Measurements from ENCODE around the gene F3. TPM values are rescaled to one million over a fixed set of nuclear protein-coding genes. Genes with fewer than 3 reads are reported as not detected.

Gene F3
- total RNA-seq (10 to 100 TPM; 11.8 to 38.9 (median 21.3) TPM), polyA plus RNA-seq (10 to 100 TPM; 26.0 to 50.9 (median 34.3) TPM)
- long read RNA-seq, donor 1, result 0 reads
- long read RNA-seq, donor 2, partial matches to known transcripts, result 20 of 20 reads
- long read RNA-seq, donor 2, other reads (novel, unspliced or antisense), result 0 of 20 reads
- long read RNA-seq, donor 3, result 0 reads
- long read RNA-seq, donor 4, partial matches to known transcripts, result 0 of 3 reads
- long read RNA-seq, donor 4, other reads (novel, unspliced or antisense), result 2 of 3 reads
- long read RNA-seq, donor 5, transcript F3-201 (6 exons, 2,287 nt), result major isoform, 16 of 21 reads
- long read RNA-seq, donor 5, partial matches to known transcripts, result 1 of 21 reads
- long read RNA-seq, donor 5, other reads (novel, unspliced or antisense), result 3 of 21 reads
- long read RNA-seq, donor 6, transcript F3-201 (6 exons, 2,287 nt), result major isoform, 7 of 11 reads
- long read RNA-seq, donor 6, partial matches to known transcripts, result 4 of 11 reads
- long read RNA-seq, donor 6, other reads (novel, unspliced or antisense), result 0 of 11 reads
- long read RNA-seq, donor 7, partial matches to known transcripts, result 6 of 8 reads
- long read RNA-seq, donor 7, other reads (novel, unspliced or antisense), result 0 of 8 reads
- long read RNA-seq, donor 8, transcript F3-201 (6 exons, 2,287 nt), result major isoform, 5 of 5 reads
- long read RNA-seq, donor 8, partial matches to known transcripts, result 0 of 5 reads
- long read RNA-seq, donor 8, other reads (novel, unspliced or antisense), result 0 of 5 reads
- long read RNA-seq, donor 9, partial matches to known transcripts, result 0 of 1 reads
- long read RNA-seq, donor 9, other reads (novel, unspliced or antisense), result 0 of 1 reads
- long read RNA-seq, donor 10, partial matches to known transcripts, result 0 of 1 reads
- long read RNA-seq, donor 10, other reads (novel, unspliced or antisense), result 0 of 1 reads

- TF ChIP-seq POLR2A (IDR thresholded peaks at IDR 0.05) (peak; percentile 66 to 95), CTCF (IDR thresholded peaks at IDR 0.05) (peak in 1 of 6 experiments; percentile 7)
- no peaks in the 10 kb centered on the region for H3K27me3 ChIP-seq
- peak within 1 kb of the TSS; percentile 62 to 82 (median 69) for H3K4me3 ChIP-seq
- H3K9me3 ChIP-seq (replicated peaks in 1 of 3), result no peaks in the 10 kb centered on the region
- H3K4me1 ChIP-seq (replicated peaks in 1 of 2), result peaks cover 27 to 61% of the 10 kb centered on the region in 2 donors
- H3K36me3 ChIP-seq (replicated peaks in 1 of 2), result no peaks in the 10 kb centered on the region
- WGBS, 4 donors, result 0 to 3% (median 1%) methylated on average over 21 to 94 of the region's 94 CpGs
- intact Hi-C loops (cut with DNase I), result loop anchor here in 1 of 2 donors (5.0 kb wide), 1 partner anchor 261 kb away; no protein-coding TSS in a partner anchor
- H3K27ac ChIP-seq, result peak within 1 kb of the TSS in 4 of 5 donors; percentile 69 to 93 (median 87)
- DNase-seq, result peak; percentile 92 to 96 (median 95)
These were observed at the start of gene F3 for GRCh38 chr1:94541246-94542087. TSS of gene F3 (minus strand) at chr1:94541759. CDS start at chr1:94541636, 123 bp downstream.

GRCh38 chr1:94590203-94591137, 48.9 kb upstream of the F3 start:
- intact Hi-C loops (cut with DNase I), result loop anchor here in 1 of 2 donors (10.0 kb wide), 1 partner anchor 214 kb away; no protein-coding TSS in a partner anchor
- no peak for TF ChIP-seq POLR2A (IDR thresholded peaks at IDR 0.05)
- TF ChIP-seq CTCF (IDR thresholded peaks at IDR 0.05), result no peak
- DNase-seq, result peak; percentile 61 to 90 (median 67)
- no peaks in the 10 kb centered on the region for H3K27me3 ChIP-seq
- no peaks in the 10 kb centered on the region for H3K36me3 ChIP-seq (replicated peaks in 1 of 2)
- H3K27ac ChIP-seq, result peak overlapping the region in 4 of 5 donors; percentile 19 to 87 (median 82)
- H3K4me1 ChIP-seq (replicated peaks in 1 of 2), result peaks cover 24 to 44% of the 10 kb centered on the region in 2 donors
- no peak overlapping the region for H3K4me3 ChIP-seq
- no peaks in the 10 kb centered on the region for H3K9me3 ChIP-seq (replicated peaks in 1 of 3)
- 22 to 41% (median 36%) methylated on average over 7 of the region's 7 CpGs for WGBS, 4 donors

GRCh38 chr1:94589728-94590127, 48.2 kb upstream of the F3 start:
- Histone ChIP-seq H3K27me3 (no peaks in the 10 kb centered on the region), H3K36me3 (replicated peaks in 1 of 2) (no peaks in the 10 kb centered on the region), H3K4me3 (no peak overlapping the region), H3K27ac (peak overlapping the region in 4 of 5 donors; percentile 19 to 87 (median 82)), H3K4me1 (replicated peaks in 1 of 2) (peaks cover 24 to 44% of the 10 kb centered on the region in 2 donors), H3K9me3 (replicated peaks in 1 of 3) (no peaks in the 10 kb centered on the region)
- 78 to 87% (median 83%) methylated on average over 4 of the region's 4 CpGs for WGBS, 4 donors
- no peak for DNase-seq
- intact Hi-C loops (cut with DNase I), result loop anchor here in 1 of 2 donors (10.0 kb wide), 1 partner anchor 215 kb away; no protein-coding TSS in a partner anchor
- no peak for TF ChIP-seq CTCF (IDR thresholded peaks at IDR 0.05)
- no peak for TF ChIP-seq POLR2A (IDR thresholded peaks at IDR 0.05)

All from adrenal gland (tissue), 19 donors.